B cell (primary cell): ENCODE results near the gene PIP4K2A. TPM values are rescaled to one million over a fixed set of nuclear protein-coding genes. Genes with fewer than 3 reads are reported as not detected.

ENCODE experiments used
- ATAC-seq: fragments of 200-7000 bp; cut with Tn5 transposase; one replicate; pipeline ENCODE4 v1.10.0; 2021; ENCODE audit warnings: low read depth, mild to moderate bottlenecking, moderate number of reproducible peaks, moderate library complexity
- CTCF ChIA-PET: fragments of 350-600 bp; sonication (Branson Sonifier 250); formaldehyde crosslinking; loops from one replicate; lab custom pipeline; 2021; ENCODE audit warnings: antibody characterized with exemption, inconsistent platforms; lab: Charles Lee
- POLR2A ChIA-PET: fragments of 350-600 bp; sonication (Branson Sonifier 250); formaldehyde crosslinking; loops from one replicate; lab custom pipeline; 2021; ENCODE audit warnings: antibody characterized with exemption; lab: Charles Lee
- DNase-seq: peaks from one replicate; pipeline ENCODE4 v3.0.0; 2013
- H2AFZ ChIP-seq: 2 replicates; pipeline ENCODE4 v1.6.1; 2012; ENCODE audit warnings: mild to moderate bottlenecking, low read depth, low read length; ENCODE audit not compliant: insufficient read depth, poor library complexity, severe bottlenecking
- H3K27ac ChIP-seq, 2 donors: 1 replicate in 1 of 2; 2 replicates in 1 of 2; pipeline ENCODE4 v1.5.1; 2012 to 2013; ENCODE audit warnings: low read length in 2 of 2, mild to moderate bottlenecking in 2 of 2, moderate library complexity in 1 of 2
- H3K27me3 ChIP-seq, 4 experiments: fragments of 200-600 bp in 1 of 4; sonication (generic) in 1 of 4; replicated peaks in 1 of 4; 1 replicate in 2 of 4; 2 replicates in 2 of 4; pipeline versions ENCODE4 v1.6.1 to v1.7.0; 2013 to 2016; ENCODE audit warnings: low read length in 3 of 4, mild to moderate bottlenecking in 2 of 4, mixed read lengths in 1 of 4, moderate library complexity in 1 of 4; ENCODE audit not compliant: insufficient read depth in 4 of 4, control insufficient read depth in 3 of 4; ENCODE audit errors: control extremely low read depth in 1 of 4
- H3K36me3 ChIP-seq, 2 experiments: replicated peaks in 1 of 2; 1 replicate in 1 of 2; 2 replicates in 1 of 2; pipeline versions ENCODE4 v1.6.1 to v1.7.1; 2013; ENCODE audit warnings: low read length in 1 of 2; ENCODE audit not compliant: insufficient read depth in 2 of 2, control insufficient read depth in 1 of 2; ENCODE audit errors: control extremely low read depth in 1 of 2, extremely low read depth in 1 of 2
- H3K4me1 ChIP-seq, 2 donors: fragments of 200-600 bp in 1 of 2; sonication (generic) in 1 of 2; 1 replicate in 1 of 2; 2 replicates in 1 of 2; pipeline versions ENCODE4 v1.5.1 to v1.6.1; 2013 to 2017; ENCODE audit warnings: low read length in 2 of 2; ENCODE audit not compliant: control insufficient read depth in 2 of 2, insufficient read depth in 2 of 2
- H3K4me2 ChIP-seq: replicated peaks from 2 replicates; pipeline ENCODE3; 2012; ENCODE audit warnings: mild to moderate bottlenecking, low read depth, low read length; ENCODE audit not compliant: poor library complexity, severe bottlenecking
- H3K4me3 ChIP-seq, 5 experiments: fragments of 200-600 bp in 1 of 5; sonication (generic) in 1 of 5; 1 replicate in 3 of 5; 2 replicates in 2 of 5; pipeline versions ENCODE4 v1.5.1 to v1.7.0; 2011 to 2016; ENCODE audit warnings: low read length in 4 of 5, mild to moderate bottlenecking in 4 of 5, low read depth in 2 of 5, control low read depth in 1 of 5, moderate library complexity in 1 of 5; ENCODE audit not compliant: insufficient read depth in 1 of 5; ENCODE audit errors: control extremely low read depth in 1 of 5, extremely low read depth in 1 of 5
- H3K79me2 ChIP-seq: fragments of 200-600 bp; sonication (generic); one replicate; pipeline ENCODE4 v1.6.0; 2016; ENCODE audit warnings: low read length; ENCODE audit not compliant: control insufficient read depth, insufficient read depth
- H3K9ac ChIP-seq: fragments of 200-600 bp; sonication (generic); 2 replicates; pipeline ENCODE4 v1.6.1; 2017; ENCODE audit warnings: mild to moderate bottlenecking, low read length, moderate library complexity
- H3K9me3 ChIP-seq, 3 donors: one replicate each; pipeline versions ENCODE4 v1.6.1 to v1.7.1; 2013; ENCODE audit warnings: low read length in 2 of 3; ENCODE audit not compliant: control insufficient read depth in 2 of 3, insufficient read depth in 1 of 3; ENCODE audit errors: control extremely low read depth in 1 of 3
- H4K20me1 ChIP-seq: 2 replicates; pipeline ENCODE4 v1.6.0; 2012; ENCODE audit warnings: mild to moderate bottlenecking, low read length; ENCODE audit not compliant: insufficient read depth, control insufficient read depth, poor library complexity, severe bottlenecking
- H3K27ac Mint-ChIP-seq: one replicate; pipeline ENCODE4 v1.8.0; 2021; ENCODE audit warnings: mixed read lengths
- H3K27me3 Mint-ChIP-seq: one replicate; pipeline ENCODE4 v1.8.0; 2021; ENCODE audit warnings: mixed read lengths
- H3K4me1 Mint-ChIP-seq: one replicate; pipeline ENCODE4 v1.8.0; 2021; ENCODE audit warnings: mixed read lengths
- H3K4me3 Mint-ChIP-seq: one replicate; pipeline ENCODE4 v1.8.0; 2021; ENCODE audit warnings: mixed read lengths
- H3K9me3 Mint-ChIP-seq: one replicate; pipeline ENCODE4 v1.8.0; 2022; ENCODE audit warnings: mixed read lengths; ENCODE audit not compliant: insufficient read depth
- CTCF ChIP-seq: fragments of 200-600 bp; IDR thresholded peaks from one replicate; pipeline ENCODE4 v1.8.0; 2022; ENCODE audit warnings: antibody characterized with exemption, mild to moderate bottlenecking
- EZH2 ChIP-seq: IDR thresholded peaks from 2 replicates; pipeline ENCODE4 v1.6.1; 2012; ENCODE audit warnings: borderline replicate concordance, low read depth, mild to moderate bottlenecking, moderate library complexity, low read length; ENCODE audit not compliant: insufficient read depth, poor library complexity, severe bottlenecking
- WGBS: methylation state at CpG from one replicate; pipeline ENCODE4 v1.1.5; 2013; ENCODE audit warnings: missing lambda C conversion rate; ENCODE audit not compliant: insufficient coverage; 5-methylcytosine and 5-hydroxymethylcytosine counted together
- intact Hi-C: fragments of 100-400 bp; cut with micrococcal nuclease; formaldehyde crosslinking; loops from one replicate; pipeline ENCODE4 v1.10.0; 2022
- polyA plus RNA-seq: library from polyadenylated mRNA; depleted of rRNA; stranded (reverse); fragments of >200 nt; gene quantifications from 2 replicates; pipeline ENCODE4 v1.2.3, GENCODE V29; 2012
- total RNA-seq, 2 donors: library from RNA; stranded (reverse); fragments of 120-200 nt in 1 of 2; gene quantifications; 1 replicate in 1 of 2; 2 replicates in 1 of 2; pipeline versions ENCODE4 v1.2.3 to v1.2.4, GENCODE V29; 2013 to 2022

PIP4K2A gene
- total and polyA plus RNA-seq, 2 donors (not counting 1 experiment from before 2014, with no cell fraction given), result 21.8 to 103 TPM

- Mint-ChIP-seq H3K4me3 (peak overlapping the region; percentile 83), H3K4me1 (peaks cover 94% of the 10 kb centered on the region), H3K27ac (peak overlapping the region; percentile 94), H3K27me3 (no peaks in the 10 kb centered on the region), H3K9me3 (peaks cover under 1% of the 10 kb centered on the region)
- TF ChIP-seq EZH2, result no peak
- TF ChIP-seq CTCF, result no peak
- H3K27me3 ChIP-seq, result no peaks in the 10 kb centered on the region
- peak overlapping the region; percentile 11 for H3K9ac ChIP-seq
- ATAC-seq (no peak), DNase-seq (no peak)
- intact Hi-C loops, result loop anchor here (1.0 to 5.0 kb wide), 3 partner anchors 9 to 37 kb away; no protein-coding TSS in a partner anchor
- peaks cover 0 to 5% (median 0%) of the 10 kb centered on the region in 3 donors for H3K9me3 ChIP-seq
- H3K4me1 ChIP-seq, result peaks cover 77 to 84% of the 10 kb centered on the region in 2 donors
- CTCF ChIA-PET, result interaction anchor here (1.0 to 2.2 kb wide), 4 partner anchors 15 to 41 kb away, joined by 4 to 11 read pairs (median 5); no protein-coding TSS in a partner anchor
- peaks cover 0 to 7% of the 10 kb centered on the region in 2 experiments for H3K36me3 ChIP-seq
- H3K4me2 ChIP-seq, result peak overlapping the region; percentile 61
- peak overlapping the region; percentile 71 to 87 for H3K27ac ChIP-seq
- 50% methylated on average over 1 of the region's 2 CpGs for WGBS
- H2AFZ ChIP-seq, result no peak overlapping the region
- H3K79me2 ChIP-seq, result peaks cover 91% of the 10 kb centered on the region
- POLR2A ChIA-PET, result interaction anchor here (0.9 to 2.9 kb wide), 2 partner anchors 9 to 14 kb away, joined by 3 to 14 read pairs; no protein-coding TSS in a partner anchor
- H4K20me1 ChIP-seq, result no peaks in the 10 kb centered on the region
- peak overlapping the region in 1 of 5 experiments; percentile 36 for H3K4me3 ChIP-seq
Measured at GRCh38 chr10:22615101-22615500, 99.3 kb downstream of the PIP4K2A start.

GRCh38 chr10:22613011-22613410, 101.4 kb downstream of the PIP4K2A start:
- ChIA-PET POLR2A (interaction anchor here (2.1 kb wide), 1 partner anchor 101 kb away, joined by 6 read pairs; the partner anchor contains the start of gene PIP4K2A), CTCF (no interaction called here)
- H3K27ac ChIP-seq, result peak overlapping the region in 1 of 2 donors; percentile 87
- DNase-seq, result no peak
- peaks cover 0 to 18% of the 10 kb centered on the region in 2 experiments for H3K36me3 ChIP-seq
- no peaks in the 10 kb centered on the region for H3K27me3 ChIP-seq
- H3K4me2 ChIP-seq, result no peak overlapping the region
- ATAC-seq, result no peak
- H3K9me3 Mint-ChIP-seq, result peaks cover 5% of the 10 kb centered on the region
- intact Hi-C loops, result no loop called here
- TF ChIP-seq EZH2, result no peak
- no peak for TF ChIP-seq CTCF
- H2AFZ ChIP-seq, result no peak overlapping the region
- peak overlapping the region; percentile 76 for H3K4me3 Mint-ChIP-seq
- H3K27ac Mint-ChIP-seq, result peak overlapping the region; percentile 91
- peaks cover 96% of the 10 kb centered on the region for H3K4me1 Mint-ChIP-seq
- 94% methylated on average over 6 of the region's 6 CpGs for WGBS
- no peaks in the 10 kb centered on the region for H3K27me3 Mint-ChIP-seq
- H3K79me2 ChIP-seq, result peaks cover 92% of the 10 kb centered on the region
- peaks cover 0 to 8% (median 0%) of the 10 kb centered on the region in 3 donors for H3K9me3 ChIP-seq
- H3K9ac ChIP-seq, result no peak overlapping the region
- H3K4me1 ChIP-seq, result peaks cover 89 to 97% of the 10 kb centered on the region in 2 donors
- H3K4me3 ChIP-seq, result no peak overlapping the region
- H4K20me1 ChIP-seq, result no peaks in the 10 kb centered on the region
